HG02852 (cell line): ENCODE data around the gene RCSD1.
"Not testable (repeated sequence)": the region's sequence is repeated elsewhere in the genome, so short reads cannot be mapped to it uniquely, and the experiment has no call there.

Experiments
- ATAC-seq: cut with Tn5 transposase; IDR thresholded peaks from one replicate; pipeline ENCODE4 v1.9.1; 2021; ENCODE audit warnings: mild to moderate bottlenecking, moderate library complexity; ENCODE audit not compliant: unreplicated experiment

The RCSD1 gene

DNA sequence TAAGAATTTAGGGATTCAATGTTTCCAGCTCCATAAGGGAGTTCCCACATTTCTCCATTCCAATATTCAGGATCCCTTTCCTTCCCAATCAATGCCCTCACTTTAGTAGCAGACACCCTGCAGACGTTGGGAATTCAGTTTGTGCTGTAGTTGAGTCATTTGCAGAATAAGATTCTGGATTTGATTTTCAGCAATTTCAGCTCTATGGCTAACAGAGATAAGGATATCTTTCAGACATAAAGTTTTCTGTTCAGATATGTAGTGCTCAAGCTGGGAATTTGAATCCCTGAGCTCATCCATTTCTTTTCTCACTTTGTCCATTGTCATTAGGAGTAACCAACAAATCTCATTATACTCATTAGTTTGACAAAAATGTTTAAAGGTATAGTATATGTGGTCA, 104.8 kb downstream of the RCSD1 start:
- ATAC-seq: no peak

DNA sequence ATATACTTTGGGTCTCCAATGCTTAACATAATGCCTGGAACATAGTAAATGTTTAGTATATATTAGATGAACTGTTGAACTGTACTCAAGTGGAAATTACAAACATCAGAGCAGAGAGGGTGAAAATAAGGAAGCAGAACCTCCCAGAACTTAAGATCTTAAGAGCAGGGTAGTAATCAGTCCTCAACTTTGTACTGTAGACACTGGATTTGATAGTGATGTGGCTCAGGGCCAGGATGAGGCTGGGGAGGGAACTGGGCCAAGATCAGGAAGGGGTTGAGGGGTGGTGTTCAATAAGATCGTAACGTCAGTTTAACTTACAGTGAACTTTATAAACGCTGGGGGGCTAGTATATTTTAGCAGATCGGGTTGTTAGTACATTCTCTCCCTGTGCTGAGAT, 107.1 kb downstream of the RCSD1 start:
- ATAC-seq: no peak

DNA sequence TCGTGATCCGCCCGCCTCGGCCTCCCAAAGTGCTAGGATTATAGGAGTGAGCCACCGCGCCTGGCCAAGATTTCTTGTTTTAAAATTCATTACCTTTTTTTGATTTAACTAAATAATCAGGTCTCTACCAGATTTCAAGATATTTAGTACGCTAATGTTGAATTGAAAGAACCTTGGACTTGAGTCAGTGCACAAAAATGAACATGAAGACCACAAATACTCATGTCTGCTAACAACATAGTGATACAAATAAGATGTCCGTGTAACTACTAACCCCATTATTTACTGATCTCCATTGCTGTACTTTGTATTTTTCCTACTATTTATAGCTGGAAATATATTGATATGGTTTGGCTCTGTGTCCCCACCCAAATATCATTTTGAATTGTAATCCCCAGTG, 108.1 kb downstream of the RCSD1 start:
- ATAC-seq: no peak

DNA sequence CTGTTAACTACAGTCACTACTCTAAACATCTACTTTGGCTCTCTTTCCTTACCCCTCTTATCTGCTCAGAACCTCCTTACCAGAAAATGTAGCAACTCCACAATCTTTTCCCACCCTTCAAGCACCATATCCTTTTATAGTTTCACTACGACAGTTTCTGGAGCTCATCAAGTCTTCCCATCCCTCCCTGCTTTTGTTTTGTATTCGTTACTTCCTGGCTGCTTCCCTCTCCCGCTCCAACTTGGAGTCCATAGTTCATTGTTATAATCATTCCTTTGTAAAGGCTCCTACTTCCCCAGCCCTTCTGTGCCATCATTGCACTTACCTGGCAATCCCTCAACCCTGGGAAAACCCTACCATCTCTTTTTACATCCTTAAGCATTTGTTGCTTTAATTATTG, 109.7 kb downstream of the RCSD1 start:
- ATAC-seq: no peak

DNA sequence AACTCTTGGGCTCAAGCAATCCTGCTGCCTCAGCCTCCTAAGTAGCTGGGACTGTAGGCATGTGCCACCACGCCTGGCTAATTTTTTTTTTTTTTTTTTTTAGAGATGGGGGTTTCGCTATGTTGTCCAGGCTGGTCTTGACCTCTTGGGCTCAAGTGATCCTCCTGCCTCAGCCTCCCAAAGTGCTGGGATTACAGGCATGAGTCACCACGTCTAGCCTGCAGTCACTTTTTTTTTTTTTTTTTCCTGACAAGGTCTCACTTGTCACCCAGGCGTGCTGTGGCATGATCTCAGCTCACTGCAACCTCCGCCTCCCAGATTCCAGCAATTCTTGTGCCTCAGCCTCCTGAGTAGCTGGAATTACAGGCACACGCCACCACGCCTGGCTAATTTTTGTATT, 111.1 kb downstream of the RCSD1 start:
- ATAC-seq: not testable (repeated sequence)

DNA sequence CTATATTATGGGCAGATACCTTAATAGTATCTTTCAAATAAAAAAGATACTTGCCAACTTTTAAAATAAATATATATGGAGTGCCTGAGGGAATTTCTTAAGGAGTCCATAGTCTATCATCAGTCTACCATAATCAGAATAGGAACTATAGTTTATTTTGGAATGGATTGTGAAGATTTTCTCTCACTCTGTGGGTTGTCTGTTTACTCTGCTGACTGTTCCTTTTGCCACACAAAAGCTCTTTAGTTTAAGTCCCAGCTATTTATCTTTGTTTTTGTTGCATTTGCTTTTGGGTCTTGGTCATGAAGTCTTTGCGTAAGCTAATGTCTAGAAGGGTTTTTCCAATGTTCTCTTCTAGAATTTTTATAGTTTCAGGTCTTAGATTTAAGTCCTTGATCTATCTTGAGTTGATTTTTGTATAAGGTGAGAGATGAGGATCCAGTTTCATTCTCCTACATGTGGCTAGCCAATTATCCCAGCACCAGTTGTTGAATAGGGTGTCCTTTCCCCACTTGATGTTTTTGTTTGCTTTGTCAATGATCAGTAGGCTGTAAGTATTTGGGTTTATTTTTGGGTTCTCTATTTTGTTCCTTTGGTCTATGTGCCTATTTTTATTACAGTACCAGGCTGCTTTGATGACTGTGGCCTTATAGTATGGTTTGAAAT, 112.5 kb downstream of the RCSD1 start:
- not testable (repeated sequence) for ATAC-seq

DNA sequence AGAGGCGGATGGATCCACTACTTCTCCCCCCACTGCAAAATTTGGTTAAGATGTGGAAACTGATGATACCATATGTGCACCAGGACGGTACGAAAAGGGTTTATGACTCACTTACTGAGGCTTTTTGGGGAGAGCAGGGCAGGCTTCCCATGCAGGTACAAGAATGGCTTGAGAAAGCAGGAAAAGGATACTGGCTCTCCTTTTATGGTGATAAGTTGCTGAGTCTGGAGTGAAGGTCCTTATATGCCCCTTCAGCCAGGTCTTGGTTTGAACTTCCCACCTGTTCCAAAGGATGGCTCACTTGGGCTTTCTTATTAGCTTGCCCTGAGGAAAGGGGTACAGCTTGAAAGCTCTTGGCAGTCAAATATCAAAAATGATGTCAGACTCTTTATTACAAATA, 114.9 kb downstream of the RCSD1 start:
- no peak for ATAC-seq

DNA sequence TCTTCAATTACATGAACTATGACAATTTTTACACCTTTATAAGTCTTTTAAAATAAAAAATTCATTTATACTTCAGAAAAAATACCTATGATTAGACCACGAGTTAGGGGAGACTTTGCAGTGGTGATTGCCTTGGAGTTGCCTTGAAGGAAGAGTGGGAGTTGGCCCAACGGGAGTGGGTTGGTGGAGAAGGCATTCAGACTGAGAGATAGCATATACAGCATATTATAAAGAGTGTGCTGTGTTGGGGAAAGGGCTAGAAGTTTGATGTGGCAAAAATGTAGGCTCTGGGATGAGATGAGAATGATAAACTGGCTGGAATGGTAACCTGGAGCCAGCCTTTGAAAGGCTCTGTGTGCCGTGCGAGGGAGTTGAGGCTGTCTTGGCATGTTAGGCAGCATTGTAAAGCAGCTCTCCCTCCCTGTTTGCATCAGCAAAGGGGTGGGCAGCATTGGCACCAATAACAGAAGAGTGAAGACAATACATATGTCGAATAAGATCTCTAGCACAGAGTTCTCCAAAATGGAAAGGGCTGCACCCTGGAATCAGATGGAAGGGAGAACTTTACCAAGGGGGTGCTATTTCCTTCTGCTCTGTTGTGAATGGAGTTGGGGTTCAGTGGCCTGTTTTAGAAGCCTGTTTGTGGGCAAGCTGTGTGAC, 116.1 kb downstream of the RCSD1 start:
- ATAC-seq: no peak

DNA sequence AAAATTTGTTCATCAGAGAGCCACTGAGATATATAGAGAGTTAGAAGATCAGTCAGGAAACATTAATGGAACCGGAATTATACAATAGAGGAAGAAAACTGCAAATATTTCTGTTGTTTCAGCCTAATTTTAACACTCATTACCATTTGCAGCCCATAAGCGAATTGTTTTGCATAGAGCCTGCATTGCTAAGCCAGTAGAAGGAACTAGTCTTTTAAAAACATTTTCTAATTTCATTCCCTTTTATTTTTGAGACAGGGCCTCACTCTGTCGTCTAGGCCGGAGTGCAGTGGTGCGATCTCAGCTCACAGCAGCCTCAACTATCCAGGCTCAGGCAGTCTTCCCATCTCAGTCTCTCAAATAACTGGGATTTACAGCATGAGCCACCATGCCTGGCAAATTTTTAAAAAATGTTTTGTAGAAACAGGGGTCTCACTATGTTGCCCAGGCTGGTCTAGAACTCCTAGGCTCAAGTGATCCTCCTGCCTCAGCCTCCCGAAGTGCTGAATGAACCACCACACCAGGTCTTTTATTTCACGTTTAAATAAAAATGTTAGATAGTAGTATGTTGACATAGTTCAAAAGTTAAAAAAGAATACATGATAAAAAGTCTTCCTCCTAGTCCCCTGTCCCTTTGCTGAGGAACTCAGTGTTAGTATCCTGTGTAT, 117.1 kb downstream of the RCSD1 start:
- no peak for ATAC-seq

DNA sequence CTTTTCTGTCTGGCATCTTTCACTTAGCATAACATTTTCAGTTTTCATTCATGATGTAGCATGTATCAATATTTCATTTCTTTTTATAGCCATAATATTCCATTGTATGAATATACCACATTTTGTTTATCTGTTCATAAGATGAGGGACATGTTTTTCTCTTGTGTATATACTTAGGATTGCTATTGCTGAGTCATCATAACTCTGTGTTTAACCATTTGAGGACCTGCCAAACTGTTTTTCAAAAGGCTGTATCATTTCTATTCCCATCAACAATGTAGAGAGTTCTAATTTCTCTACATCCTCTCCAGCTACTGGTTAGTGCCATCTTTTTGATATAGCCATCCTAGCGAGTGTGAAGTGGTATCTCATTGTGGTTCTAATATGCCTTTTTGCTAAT, 118.0 kb downstream of the RCSD1 start:
- no peak for ATAC-seq

DNA sequence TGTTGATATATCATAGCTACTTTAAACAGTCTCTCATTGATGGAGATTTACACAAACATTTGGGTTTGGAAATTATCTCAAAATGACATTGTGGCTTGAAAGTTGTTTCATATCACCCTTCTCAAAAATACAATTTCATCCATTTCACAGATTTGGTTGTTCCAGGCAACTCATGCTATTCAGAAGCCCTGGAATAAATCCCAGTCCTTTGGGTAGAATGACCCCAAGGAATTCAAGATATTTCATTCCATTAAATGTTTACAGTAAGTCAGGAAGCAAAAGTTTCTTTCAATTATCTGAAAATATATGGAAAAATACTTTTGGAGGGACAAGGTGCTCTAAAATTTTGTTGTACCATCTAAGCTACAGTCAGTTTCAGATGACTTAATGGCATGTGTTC, 118.9 kb downstream of the RCSD1 start:
- ATAC-seq: no peak

DNA sequence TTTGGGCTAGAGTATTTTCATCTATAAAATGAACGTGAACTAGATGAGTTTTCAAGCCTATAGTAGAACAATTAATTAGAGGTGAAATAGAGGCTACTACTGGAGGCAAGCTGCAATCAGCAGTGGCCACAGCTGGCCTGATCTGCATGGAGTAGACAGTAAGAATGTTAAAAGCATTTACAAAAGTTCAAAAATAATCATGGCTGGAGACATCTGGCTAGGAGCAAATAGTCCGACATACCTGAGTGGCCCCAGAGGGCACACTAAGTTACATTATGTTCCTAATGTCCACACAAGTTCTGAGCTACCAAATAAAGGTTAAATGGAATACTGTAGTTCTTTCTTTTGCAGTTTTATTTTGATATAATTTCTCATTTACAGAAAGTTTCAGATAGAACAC, 119.7 kb downstream of the RCSD1 start:
- ATAC-seq: no peak

DNA sequence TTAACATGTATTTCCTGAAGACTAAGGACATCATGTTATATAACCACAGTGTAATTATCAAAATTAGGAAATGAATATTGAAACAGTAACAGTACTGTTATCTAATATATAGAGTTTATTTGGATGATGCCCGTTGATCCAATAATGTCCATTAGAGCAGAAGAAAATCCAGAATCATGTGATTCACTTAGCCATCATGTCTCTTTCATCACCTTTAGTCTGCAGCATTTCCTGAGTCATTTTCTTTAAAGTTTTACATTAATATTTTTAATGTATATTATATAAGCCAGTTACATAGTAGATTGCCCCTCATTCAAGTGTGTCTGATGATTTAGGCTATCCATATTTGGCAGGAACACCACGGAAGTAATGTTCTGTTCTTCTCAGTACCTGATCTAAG, 120.6 kb downstream of the RCSD1 start:
- ATAC-seq: no peak

DNA sequence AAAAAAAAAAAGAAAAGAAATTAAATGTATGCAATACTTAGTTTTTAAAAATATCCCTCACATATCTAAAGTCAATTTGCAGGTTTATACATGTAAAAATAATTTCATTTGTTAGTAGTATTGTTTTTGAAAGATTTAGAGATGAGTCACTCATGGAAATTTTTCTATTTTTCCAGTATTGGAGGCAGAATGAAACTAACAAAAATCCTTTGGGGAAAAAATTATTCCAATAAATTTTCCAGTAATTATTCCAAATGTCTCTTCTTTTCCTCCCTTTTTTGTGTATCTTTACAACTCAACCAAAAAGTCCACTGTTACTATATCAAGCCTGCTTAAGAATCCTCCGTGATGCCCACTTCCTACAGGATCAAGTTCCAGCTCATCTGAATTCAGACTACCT, 121.6 kb downstream of the RCSD1 start:
- no peak for ATAC-seq

DNA sequence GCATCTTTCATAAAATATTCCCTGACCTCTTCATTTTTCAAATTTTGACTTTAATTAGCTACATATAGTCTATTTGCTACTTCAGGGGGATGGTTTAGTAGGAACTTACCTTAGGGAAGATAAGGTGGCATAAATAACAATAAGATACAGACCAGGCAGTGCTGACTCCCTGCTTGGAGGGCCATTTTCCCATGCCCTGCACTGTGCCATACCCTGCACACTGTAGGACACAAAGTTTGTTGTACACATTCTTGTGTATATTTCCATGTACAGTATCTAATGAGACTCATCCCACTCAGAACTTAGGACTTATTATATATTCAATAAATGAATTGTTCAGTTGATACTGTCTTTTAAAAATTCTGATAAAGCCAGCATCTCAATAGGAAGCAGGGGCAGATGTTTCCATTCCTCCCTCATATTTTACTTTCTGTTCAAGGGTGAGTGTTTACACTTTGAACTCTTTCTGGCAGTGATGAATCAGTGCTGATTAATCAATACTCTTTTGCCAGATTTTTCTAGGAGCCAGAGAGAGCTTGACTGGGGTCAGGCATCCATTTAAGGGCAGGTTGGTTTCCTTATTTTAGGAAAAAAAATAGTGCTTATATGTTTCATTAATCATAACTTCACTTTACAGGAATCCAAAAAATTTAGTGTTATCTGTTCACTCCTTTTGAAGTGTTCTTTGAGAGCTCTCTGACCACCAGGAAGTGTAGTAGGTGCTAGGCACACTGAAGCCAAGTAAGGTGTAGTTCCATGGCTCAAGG, 122.4 kb downstream of the RCSD1 start:
- ATAC-seq: no peak

DNA sequence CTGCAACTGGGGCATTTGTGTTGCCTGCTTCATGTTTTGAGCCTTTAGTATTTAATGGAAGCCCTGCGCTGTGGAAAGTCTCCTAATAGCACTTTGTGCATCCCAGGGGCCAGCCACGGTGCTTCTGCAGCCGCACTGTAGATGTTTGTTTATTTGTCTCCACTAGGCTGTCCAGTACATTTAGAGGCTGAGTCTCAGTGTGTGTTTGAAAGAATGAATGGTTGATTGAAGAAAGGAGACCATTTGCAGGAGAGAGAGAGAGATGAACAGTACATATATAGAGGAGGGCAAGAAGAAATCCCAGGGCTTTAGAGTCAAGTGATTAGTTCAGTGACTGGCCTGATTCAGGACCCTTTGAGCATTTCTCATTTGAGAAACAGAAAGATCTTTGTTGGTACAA, 125.6 kb downstream of the RCSD1 start:
- ATAC-seq: no peak
